Globus pallidus (tissue), 1 donor: ENCODE data around the gene ZMYM4.

Experiments
- DNase-seq: peaks from one replicate; pipeline ENCODE4 v3.0.0-alpha.2; 2015; ENCODE audit warnings: low spot score

The ZMYM4 gene

GRCh38 chr1:35406103-35406502, 137.6 kb downstream of the ZMYM4 start:
- no peak for DNase-seq

DNA sequence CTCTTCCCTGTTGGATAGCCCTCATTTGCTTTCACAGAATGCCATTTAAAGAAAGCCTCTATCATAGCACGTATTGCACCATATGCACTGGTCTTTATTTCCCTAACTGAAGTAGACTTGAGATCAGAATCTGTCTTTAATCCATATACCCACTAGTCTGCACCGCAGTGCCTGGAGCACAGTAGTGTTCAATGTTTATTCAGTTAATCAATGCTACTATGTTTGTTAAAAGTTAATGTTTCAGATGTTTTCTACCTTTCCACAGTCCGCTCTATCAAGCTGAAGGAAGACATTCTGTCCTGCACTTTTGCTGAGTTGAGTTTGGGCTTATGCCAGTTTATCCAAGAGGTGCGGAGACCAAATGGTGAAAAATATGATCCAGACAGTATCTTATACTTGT, 139.2 kb downstream of the ZMYM4 start:
- no peak for DNase-seq

DNA sequence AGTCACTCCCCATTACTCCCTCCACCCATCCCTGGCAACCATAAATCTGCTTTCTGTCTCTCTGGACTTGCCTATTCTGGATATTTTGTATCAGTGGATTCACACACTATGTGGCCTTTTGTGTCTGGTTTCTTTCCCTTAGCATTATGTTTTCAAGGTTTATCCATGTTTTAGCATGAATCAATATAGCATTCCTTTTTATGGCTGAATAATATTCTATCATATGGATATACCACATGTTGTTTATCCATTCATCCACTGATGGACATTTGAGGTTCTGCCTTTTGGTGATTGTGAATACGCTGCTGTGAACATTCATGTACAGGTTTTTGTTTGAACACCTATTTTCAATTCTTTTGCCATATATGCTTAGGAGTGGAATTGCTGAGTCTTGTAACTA, 140.4 kb downstream of the ZMYM4 start:
- DNase-seq = no peak

GRCh38 chr1:35426097-35426586, 157.6 kb downstream of the ZMYM4 start:
- DNase-seq = no peak

DNA sequence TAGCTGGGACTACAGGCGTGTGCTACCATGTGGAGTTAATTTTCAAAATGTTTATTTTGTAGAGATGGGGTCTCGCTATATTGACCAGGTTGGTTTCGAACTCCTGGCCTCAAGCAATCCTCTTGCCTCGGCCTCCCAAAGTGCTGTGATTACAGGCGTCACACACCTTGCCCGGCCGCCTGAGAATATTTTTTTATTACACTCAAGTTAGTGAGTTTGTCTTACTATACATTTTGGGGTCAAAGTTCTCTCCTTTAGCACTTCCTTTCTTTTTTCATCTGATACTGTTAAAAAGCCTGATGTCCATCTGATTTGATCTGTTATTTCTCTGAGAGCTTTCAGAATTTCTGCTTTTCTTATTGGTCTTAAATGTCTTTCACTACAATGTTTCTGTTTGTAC, 159.9 kb downstream of the ZMYM4 start:
- DNase-seq = no peak

GRCh38 chr1:35430762-35431161, 162.3 kb downstream of the ZMYM4 start:
- DNase-seq = no peak

DNA sequence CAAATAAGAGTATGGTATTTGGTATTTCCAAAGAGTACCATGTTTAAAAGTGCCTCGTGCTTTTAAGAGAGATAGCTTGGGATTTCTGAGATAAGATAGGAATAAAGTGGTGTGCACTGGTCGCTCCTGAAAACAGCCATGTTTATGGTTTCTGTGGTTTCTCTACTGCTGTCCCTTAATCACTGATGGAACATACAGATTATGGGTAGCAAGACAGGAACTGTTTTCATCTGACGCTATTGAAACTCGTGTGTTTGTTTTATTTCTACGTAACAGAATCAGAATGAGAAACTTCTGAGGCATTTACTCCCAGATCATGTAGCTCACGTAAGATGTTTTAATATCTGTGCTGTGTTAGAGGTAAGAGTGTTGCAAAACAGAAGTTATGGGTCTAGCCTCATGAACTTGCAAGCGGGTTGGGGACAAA, 162.7 kb downstream of the ZMYM4 start:
- no peak for DNase-seq

DNA sequence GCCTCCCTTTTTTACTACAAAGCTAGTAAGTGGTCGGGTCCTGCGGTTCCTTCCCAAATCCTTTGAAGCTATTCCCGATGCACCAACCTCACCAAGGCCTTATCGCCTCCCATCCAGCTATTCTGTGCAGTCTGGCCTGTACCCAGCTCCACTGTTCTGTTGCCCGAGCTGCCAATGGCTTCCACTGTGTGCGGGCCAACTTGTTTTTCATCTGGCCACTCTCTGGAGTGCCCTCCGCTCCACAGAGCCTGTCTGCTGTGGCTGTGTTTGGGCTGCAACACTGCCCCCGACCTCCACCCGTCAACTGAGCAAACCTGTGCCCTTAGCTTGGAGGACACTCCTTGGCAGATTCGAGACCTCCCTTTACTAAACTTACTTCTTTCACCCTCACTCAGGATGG, 163.7 kb downstream of the ZMYM4 start:
- peak; percentile 67 for DNase-seq

- no peak for DNase-seq
These were observed 165.2 kb downstream of the ZMYM4 start for GRCh38 chr1:35433714-35434113.

GRCh38 chr1:35434703-35435102, 166.2 kb downstream of the ZMYM4 start:
- no peak for DNase-seq

- DNase-seq = no peak
These were observed 167.6 kb downstream of the ZMYM4 start for GRCh38 chr1:35436078-35436477.

DNA sequence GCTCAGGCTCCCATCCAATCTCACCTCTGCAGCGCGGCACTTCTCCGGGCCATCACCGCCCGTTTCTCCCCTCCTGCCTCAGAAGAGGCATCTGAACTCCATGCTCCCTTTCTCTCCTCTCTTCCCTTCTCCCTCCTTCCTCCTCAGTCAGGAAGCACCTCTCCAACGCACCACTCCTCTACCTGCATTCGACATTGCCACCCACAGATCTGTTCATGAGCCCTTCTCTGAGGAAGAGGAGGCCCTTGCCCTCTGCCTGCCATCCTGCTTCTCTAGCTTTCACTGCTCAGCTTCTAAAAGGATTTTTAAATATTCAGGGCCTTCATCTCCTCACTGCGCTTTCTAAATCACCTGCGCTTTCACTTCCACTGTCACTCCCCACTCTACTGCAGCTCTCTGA, 168.7 kb downstream of the ZMYM4 start:
- DNase-seq = no peak

DNA sequence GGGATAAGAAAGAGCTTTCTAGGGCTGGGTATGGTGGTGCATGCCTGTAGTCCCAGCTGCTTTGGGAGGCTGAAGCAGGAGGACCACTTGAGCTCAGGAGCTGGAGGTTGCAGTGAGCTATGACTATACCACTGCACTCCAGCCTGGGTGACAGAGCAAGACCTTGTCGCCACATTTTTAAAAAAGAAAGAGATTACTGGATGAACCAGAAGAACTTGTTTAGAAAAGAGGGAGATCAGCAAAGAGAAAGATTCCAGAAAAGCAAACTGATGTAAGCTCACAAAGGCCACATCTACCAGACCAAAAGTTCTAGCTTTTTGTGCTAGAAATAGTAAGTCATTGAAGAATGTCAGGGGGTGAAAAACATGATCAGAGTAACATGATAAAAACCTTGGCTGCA, 171.1 kb downstream of the ZMYM4 start:
- no peak for DNase-seq

- no peak for DNase-seq
These were observed 173.5 kb downstream of the ZMYM4 start for GRCh38 chr1:35441926-35442579.

- DNase-seq = no peak
These were observed 174.2 kb downstream of the ZMYM4 start for GRCh38 chr1:35442734-35443133.

DNA sequence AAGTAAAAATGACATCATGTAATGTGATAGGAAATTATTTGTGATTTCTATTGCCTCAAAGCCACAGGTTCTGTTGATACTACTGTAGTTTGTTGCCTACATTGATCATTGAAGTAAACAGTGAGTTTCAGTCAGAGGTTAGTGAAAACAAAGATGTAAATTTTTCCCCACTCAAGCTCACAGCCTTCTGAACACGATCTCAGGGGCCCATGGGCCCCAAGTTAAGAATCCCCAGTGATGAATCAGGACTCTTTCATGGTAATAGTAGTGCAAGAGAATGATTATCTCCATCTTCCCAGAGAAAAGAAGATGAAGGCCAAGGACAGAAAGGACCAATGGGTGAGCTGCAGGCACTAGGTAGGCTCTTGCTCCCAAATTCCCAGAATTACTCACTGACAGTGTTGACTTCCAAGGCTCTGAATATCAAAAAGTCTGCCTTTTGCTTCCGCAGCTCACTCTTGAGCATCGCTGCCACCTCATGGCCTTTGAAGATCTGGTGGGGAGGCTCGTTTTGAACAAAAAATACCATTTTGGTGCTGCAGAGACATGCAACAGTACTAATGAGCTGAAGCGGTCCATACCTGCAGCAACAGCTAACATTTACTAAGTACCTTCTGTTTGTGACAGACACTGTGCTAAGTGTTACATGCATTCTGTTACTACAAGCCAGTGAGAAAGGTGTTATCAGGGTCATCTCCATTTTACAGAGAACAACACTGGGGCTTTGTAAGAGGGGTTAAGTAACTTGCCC, 175.4 kb downstream of the ZMYM4 start:
- no peak for DNase-seq

GRCh38 chr1:35444519-35444774, 175.9 kb downstream of the ZMYM4 start:
- DNase-seq = no peak

- no peak for DNase-seq
These were observed 178.8 kb downstream of the ZMYM4 start for GRCh38 chr1:35447278-35447677.

GRCh38 chr1:35448344-35448801, 179.9 kb downstream of the ZMYM4 start:
- no peak for DNase-seq

DNA sequence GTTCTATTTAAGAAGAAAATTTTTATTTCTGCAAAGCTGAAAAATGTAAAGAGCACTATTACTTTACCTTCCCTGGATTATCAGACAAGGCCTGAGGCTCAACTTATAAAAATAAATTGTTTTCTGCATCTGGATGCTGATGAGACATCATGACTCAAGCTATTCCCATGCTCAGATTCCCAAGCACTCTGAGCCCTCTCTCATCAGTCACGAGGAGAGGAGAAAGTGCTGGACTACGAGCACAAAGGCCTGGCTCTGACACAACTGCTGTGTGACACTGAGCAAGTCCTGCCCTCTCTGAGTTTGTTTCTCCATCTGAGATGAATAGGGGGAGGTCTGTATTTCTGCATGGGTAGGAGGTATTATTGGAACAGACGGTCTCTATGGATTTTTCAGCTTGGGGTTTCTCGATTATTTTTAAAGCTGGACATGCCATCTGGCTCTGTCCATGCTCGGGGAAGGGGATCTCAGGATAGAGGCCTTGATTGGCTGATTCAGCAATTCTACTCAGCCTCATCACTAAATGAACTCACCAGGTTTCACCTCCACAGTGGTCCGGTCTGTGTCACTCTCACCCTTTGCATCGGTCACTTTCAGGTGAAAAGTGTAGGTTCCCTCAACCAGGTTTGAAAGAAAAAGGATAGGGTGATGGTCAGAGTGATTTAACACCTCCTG, 181.0 kb downstream of the ZMYM4 start:
- DNase-seq = no peak

- peak; percentile 82 for DNase-seq
These were observed 182.6 kb downstream of the ZMYM4 start for GRCh38 chr1:35451125-35451528.

- DNase-seq = peak; percentile 58
These were observed 183.7 kb downstream of the ZMYM4 start for GRCh38 chr1:35452106-35452774.

DNA sequence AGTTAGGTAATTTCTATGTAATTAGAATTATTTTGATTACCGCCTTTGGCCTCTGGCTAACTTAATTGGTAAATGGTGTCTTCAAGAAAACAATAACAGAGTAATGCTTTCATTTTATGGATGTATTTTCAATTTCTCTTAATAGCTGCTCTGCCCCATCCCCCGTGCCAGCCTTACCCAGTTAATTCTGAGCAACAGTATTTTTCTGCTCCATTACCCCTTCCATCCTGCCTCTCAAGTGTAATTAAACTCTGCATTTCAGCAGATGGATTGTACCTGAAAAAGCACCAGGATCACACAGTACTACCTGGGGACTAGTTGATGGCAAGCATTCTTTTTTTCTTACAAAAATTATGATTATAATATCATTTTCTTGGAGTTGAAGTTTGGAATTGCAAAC, 184.5 kb downstream of the ZMYM4 start:
- DNase-seq = no peak
